GM12878 (cell line): ENCODE results near the gene ARHGEF35. TPM values are rescaled to one million over a fixed set of nuclear protein-coding genes. Genes with fewer than 3 reads are reported as not detected.

ENCODE experiments used
- CEBPB ChIP-seq, 2 experiments: fragments of 150-350 bp in 1 of 2; IDR thresholded peaks; 2 replicates each; pipeline ENCODE4 v1.6.1; 2012 to 2014; ENCODE audit warnings: low read depth in 2 of 2, low read length in 2 of 2, borderline replicate concordance in 1 of 2, inconsistent platforms in 1 of 2
- CREM ChIP-seq: IDR thresholded peaks from 2 replicates; pipeline ENCODE4 v1.6.1; 2014; ENCODE audit warnings: antibody characterized with exemption, low read depth
- FOS ChIP-seq: IDR thresholded peaks from 3 replicates; pipeline ENCODE4 v1.6.1; 2011; ENCODE audit warnings: borderline replicate concordance; ENCODE audit not compliant: insufficient read length; ENCODE audit errors: extremely low read depth
- MYC ChIP-seq: IDR thresholded peaks from 2 replicates; pipeline ENCODE4 v1.6.1; 2011; ENCODE audit warnings: mild to moderate bottlenecking, low read length, moderate library complexity, inconsistent platforms; ENCODE audit not compliant: insufficient read depth, insufficient replicate concordance, insufficient read length, severe bottlenecking
- NFIC ChIP-seq: IDR thresholded peaks from 2 replicates; pipeline ENCODE4 v1.6.1; 2012; ENCODE audit warnings: low read depth, mild to moderate bottlenecking, inconsistent platforms, low read length, moderate library complexity
- NKRF ChIP-seq: fragments of 450-650 bp; conservative IDR thresholded peaks from 2 replicates; pipeline ENCODE4 v1.6.1; 2017; ENCODE audit warnings: mild to moderate bottlenecking, moderate library complexity
- SMC3 ChIP-seq: IDR thresholded peaks from 2 replicates; pipeline ENCODE4 v1.6.1; 2011; ENCODE audit warnings: low read length, improper control_type of control experiment, borderline replicate concordance
- SRF ChIP-seq, 2 experiments: IDR thresholded peaks; 2 replicates each; pipeline ENCODE4 v1.6.1; 2011; ENCODE audit warnings: low read depth in 2 of 2, low read length in 2 of 2, mild to moderate bottlenecking in 1 of 2, moderate library complexity in 1 of 2
- SUPT20H ChIP-seq: IDR thresholded peaks from 2 replicates; pipeline ENCODE4 v1.6.1; 2011; ENCODE audit warnings: low read depth, mild to moderate bottlenecking, low read length, moderate library complexity, borderline replicate concordance; ENCODE audit not compliant: control insufficient read depth
- WRNIP1 ChIP-seq: IDR thresholded peaks from 2 replicates; pipeline ENCODE4 v1.6.1; 2011; ENCODE audit warnings: low read depth, low read length, improper control_type of control experiment, borderline replicate concordance
- polyA plus RNA-seq, 11 experiments: library from polyadenylated mRNA; depleted of rRNA in 4 of 11; unstranded in 6 of 11; stranded (reverse) in 5 of 11; fragments of >200 nt; fragmentation: Nextera tagmentation in 4 of 11; fragmentation: Illumina TruSeq in 1 of 11; extraction: Ambion mirVana in 4 of 11; extraction: Trizol in 1 of 11; gene quantifications; 1 replicate in 1 of 11; 2 replicates in 10 of 11; pipeline versions ENCODE4 v1.2.1 to v1.2.3, GENCODE V29; 2011 to 2016; ENCODE audit warnings: inconsistent platforms in 2 of 11, missing spikeins in 2 of 11, low read depth in 1 of 11
- total RNA-seq, 4 experiments: library from RNA; depleted of rRNA in 3 of 4; stranded (reverse); fragments of >200 nt in 3 of 4; fragmentation: Illumina TruSeq in 1 of 4; extraction: Trizol in 1 of 4; gene quantifications; 2 replicates each; pipeline versions ENCODE4 v1.2.1 to v1.2.3, GENCODE V29; 2013 to 2021
- TF ChIP-seq, protein P1 (sequence below): fragments of 450-650 bp; IDR thresholded peaks from 2 replicates; pipeline ENCODE4 v1.6.1; 2016; ENCODE audit warnings: mild to moderate bottlenecking
- TF ChIP-seq, protein P2 (sequence below): IDR thresholded peaks from 2 replicates; pipeline ENCODE4 v1.6.1; 2012; ENCODE audit warnings: low read depth, low read length, improper control_type of control experiment
- TF ChIP-seq, protein P3 (sequence below): IDR thresholded peaks from 2 replicates; pipeline ENCODE4 v1.6.1; 2012; ENCODE audit warnings: low read length, inconsistent platforms

ARHGEF35 gene
- total and polyA plus RNA-seq, 10 of the 15 experiments (the other 5 are each of a cell fraction or from before 2014, with no cell fraction given) = 0.39 to 9.2 (median 4.7) TPM

DNA sequence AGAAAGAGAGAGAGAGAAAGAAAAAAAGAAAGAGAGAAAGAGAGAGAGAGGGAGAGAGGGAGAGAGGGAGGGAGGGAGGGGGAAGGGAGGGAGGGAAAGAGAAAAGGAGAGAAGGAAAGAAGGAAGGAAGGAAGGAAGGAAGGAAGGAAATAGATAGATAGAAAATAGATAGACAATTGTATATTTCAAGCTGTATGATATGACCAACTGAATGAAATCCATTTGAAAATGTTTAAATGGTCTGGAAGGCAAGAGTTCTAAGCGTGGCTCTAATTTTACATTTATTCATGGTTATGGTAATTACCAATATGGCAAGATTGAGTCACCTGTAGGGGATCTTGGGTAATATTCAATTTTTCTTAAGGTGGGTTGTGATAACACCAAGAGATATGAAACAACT lies 36.8 kb downstream of the ARHGEF35 start (continued):
- TF ChIP-seq, protein P1, sequence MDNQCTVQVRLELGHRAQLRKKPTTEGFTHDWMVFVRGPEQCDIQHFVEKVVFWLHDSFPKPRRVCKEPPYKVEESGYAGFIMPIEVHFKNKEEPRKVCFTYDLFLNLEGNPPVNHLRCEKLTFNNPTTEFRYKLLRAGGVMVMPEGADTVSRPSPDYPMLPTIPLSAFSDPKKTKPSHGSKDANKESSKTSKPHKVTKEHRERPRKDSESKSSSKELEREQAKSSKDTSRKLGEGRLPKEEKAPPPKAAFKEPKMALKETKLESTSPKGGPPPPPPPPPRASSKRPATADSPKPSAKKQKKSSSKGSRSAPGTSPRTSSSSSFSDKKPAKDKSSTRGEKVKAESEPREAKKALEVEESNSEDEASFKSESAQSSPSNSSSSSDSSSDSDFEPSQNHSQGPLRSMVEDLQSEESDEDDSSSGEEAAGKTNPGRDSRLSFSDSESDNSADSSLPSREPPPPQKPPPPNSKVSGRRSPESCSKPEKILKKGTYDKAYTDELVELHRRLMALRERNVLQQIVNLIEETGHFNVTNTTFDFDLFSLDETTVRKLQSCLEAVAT = no peak
- TF ChIP-seq NFIC (no peak), CEBPB (IDR thresholded peaks at IDR 0.05; ENCODE audit: borderline replicate concordance in 1 of 2, low read depth in 2 of 2, low read length in 2 of 2) (no peak), SMC3 (no peak), CREM (no peak), NKRF (no peak), FOS (no peak), WRNIP1 (no peak), SUPT20H (no peak), MYC (no peak), SRF (IDR thresholded peaks at IDR 0.05; ENCODE audit: low read depth in 2 of 2, low read length in 2 of 2) (no peak)
- TF ChIP-seq, protein P2, sequence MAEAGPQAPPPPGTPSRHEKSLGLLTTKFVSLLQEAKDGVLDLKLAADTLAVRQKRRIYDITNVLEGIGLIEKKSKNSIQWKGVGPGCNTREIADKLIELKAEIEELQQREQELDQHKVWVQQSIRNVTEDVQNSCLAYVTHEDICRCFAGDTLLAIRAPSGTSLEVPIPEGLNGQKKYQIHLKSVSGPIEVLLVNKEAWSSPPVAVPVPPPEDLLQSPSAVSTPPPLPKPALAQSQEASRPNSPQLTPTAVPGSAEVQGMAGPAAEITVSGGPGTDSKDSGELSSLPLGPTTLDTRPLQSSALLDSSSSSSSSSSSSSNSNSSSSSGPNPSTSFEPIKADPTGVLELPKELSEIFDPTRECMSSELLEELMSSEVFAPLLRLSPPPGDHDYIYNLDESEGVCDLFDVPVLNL = no peak
- TF ChIP-seq, protein P3, sequence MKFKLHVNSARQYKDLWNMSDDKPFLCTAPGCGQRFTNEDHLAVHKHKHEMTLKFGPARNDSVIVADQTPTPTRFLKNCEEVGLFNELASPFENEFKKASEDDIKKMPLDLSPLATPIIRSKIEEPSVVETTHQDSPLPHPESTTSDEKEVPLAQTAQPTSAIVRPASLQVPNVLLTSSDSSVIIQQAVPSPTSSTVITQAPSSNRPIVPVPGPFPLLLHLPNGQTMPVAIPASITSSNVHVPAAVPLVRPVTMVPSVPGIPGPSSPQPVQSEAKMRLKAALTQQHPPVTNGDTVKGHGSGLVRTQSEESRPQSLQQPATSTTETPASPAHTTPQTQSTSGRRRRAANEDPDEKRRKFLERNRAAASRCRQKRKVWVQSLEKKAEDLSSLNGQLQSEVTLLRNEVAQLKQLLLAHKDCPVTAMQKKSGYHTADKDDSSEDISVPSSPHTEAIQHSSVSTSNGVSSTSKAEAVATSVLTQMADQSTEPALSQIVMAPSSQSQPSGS = no peak
